Prostate gland (tissue), 2 donors: ENCODE data around the gene BCAP31.

Source experiments
- POLR2A ChIP-seq: fragments of 450-650 bp; IDR thresholded peaks from one replicate; pipeline ENCODE4 v1.6.1; 2016; ENCODE audit warnings: antibody characterized with exemption, mild to moderate bottlenecking
- TF ChIP-seq, protein P1 (sequence below), 4 experiments: fragments of 200-600 bp in 2 of 4; fragments of 450-650 bp in 2 of 4; sonication (generic) in 2 of 4; IDR thresholded peaks; 1 replicate in 3 of 4; 2 replicates in 1 of 4; pipeline ENCODE4 v1.5.1; 2016 to 2019; ENCODE audit warnings: antibody characterized with exemption in 4 of 4, mild to moderate bottlenecking in 2 of 4, moderate library complexity in 2 of 4

DNA sequence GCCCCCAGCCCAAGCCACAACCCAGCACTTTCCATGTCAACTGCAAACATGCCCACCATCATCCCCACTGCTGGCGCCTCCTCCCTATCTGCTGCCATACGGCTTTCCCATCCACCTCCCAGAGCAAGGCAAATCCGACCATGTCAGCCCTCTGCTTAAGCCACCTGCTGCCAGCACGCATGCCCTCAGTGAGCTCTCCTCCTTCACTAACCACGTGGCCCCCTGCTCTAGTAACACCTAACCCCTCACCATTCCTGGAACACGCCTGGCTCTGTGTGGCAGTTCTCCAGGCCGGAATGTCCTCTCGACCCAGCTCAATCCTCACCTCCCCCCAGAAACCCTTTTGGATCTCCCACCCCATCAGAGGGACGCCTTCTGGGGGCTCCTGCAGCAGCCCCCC, 17.4 kb downstream of the BCAP31 start:
- TF ChIP-seq, protein P1, sequence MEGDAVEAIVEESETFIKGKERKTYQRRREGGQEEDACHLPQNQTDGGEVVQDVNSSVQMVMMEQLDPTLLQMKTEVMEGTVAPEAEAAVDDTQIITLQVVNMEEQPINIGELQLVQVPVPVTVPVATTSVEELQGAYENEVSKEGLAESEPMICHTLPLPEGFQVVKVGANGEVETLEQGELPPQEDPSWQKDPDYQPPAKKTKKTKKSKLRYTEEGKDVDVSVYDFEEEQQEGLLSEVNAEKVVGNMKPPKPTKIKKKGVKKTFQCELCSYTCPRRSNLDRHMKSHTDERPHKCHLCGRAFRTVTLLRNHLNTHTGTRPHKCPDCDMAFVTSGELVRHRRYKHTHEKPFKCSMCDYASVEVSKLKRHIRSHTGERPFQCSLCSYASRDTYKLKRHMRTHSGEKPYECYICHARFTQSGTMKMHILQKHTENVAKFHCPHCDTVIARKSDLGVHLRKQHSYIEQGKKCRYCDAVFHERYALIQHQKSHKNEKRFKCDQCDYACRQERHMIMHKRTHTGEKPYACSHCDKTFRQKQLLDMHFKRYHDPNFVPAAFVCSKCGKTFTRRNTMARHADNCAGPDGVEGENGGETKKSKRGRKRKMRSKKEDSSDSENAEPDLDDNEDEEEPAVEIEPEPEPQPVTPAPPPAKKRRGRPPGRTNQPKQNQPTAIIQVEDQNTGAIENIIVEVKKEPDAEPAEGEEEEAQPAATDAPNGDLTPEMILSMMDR (IDR thresholded peaks at IDR 0.05): no peak
- no peak for TF ChIP-seq POLR2A
